ENCODE data around the gene SERBP1.
"Not testable (repeated sequence)": the region's sequence is repeated elsewhere in the genome, so short reads cannot be mapped to it uniquely, and the experiment has no call there.

Gene SERBP1

DNA sequence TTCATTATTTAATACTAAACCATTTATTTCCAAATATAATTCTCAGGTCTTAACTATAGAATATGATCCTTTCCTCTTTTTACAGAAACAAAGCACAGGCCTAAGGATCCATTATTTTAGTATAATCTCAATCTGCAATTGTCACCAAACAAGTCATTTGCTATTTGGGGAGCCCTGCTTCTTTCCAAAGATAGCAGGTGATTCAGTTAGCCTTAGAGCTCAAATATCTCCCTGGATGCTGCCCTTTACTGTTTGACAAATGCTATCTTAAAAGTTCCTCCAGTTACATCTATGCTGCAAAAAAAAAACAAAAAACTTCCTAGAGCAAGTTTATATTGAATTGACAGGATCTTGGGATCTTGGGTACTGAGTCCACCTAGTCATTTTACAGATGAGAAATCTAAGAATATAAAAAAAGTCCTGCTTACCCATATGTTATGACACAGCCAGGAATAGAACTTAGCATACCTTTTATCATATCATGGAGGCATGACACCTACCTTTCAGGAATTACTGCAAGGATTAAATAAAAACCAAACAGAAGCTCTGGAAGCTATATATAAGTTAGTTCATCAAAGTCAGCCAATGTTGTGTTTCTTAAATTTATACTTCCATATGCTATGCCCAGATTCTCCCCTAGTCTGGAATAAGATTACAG, 9.2 kb downstream of the SERBP1 start:
- no peak for DNase-seq (ENCODE audit: extremely low read depth, low read depth)
- TF ChIP-seq, protein P1, sequence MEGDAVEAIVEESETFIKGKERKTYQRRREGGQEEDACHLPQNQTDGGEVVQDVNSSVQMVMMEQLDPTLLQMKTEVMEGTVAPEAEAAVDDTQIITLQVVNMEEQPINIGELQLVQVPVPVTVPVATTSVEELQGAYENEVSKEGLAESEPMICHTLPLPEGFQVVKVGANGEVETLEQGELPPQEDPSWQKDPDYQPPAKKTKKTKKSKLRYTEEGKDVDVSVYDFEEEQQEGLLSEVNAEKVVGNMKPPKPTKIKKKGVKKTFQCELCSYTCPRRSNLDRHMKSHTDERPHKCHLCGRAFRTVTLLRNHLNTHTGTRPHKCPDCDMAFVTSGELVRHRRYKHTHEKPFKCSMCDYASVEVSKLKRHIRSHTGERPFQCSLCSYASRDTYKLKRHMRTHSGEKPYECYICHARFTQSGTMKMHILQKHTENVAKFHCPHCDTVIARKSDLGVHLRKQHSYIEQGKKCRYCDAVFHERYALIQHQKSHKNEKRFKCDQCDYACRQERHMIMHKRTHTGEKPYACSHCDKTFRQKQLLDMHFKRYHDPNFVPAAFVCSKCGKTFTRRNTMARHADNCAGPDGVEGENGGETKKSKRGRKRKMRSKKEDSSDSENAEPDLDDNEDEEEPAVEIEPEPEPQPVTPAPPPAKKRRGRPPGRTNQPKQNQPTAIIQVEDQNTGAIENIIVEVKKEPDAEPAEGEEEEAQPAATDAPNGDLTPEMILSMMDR (IDR thresholded peaks at IDR 0.05; ENCODE audit: low read depth, low read length): no peak

DNA sequence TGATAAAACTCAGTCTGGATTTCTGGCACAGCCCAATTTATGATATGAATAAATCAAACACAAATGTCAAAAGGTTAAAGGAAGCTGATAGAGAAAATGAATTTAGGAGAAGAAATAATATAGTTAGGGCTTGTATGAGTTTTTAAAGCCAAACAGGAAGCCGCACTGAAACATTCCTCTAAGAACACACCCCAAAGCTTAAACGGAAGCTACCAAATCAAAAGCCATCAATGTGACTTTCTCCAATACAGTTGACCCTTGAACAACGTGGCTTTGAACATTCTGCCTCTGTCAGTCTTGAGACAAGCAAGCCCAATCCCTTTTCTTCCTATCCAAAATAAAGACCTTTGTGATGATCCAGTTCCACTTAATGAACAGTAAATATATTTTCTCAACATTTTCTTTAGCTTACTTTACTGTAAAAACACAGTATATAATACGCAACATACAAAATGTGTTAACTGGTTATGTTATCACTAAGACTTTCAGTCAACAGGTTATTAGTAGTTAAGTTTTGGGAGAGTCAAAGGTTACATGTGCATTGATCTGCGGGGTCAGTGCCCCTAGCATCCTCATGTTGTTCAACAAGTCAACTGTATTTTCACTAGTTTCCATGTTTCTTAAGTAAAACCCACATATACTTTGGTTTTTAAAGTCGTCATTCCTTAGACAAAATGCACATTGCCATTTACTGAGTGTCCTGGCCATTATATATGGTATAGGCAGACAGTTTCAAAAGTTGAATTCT, 11.2 kb downstream of the SERBP1 start:
- TF ChIP-seq, protein P1 (IDR thresholded peaks at IDR 0.05; ENCODE audit: low read depth, low read length): no peak

DNA sequence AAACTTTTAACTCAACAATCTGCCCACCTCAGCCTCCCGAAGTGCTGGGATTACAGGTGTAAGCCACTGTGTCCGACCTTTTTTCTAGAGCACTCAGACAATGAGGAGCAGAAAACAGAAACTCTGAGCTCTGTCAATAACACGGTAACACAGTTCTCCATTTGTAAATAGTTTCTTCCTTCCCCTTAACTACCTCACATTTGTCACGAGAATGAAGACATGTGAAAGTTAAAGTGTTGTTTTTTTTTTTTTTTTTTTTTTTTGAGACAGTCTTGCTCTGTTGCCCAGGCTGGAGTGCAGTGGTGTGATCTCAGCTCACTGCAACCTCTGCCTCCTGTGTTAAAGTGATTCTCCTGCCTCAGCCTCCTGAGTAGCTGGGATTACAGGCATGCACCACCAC, 12.5 kb downstream of the SERBP1 start:
- DNase-seq (ENCODE audit: extremely low read depth, low read depth): not testable (repeated sequence)

More for the DNA sequence above, 11.2 kb downstream of the SERBP1 start:
- no peak for DNase-seq (ENCODE audit: extremely low read depth, low read depth)

DNA sequence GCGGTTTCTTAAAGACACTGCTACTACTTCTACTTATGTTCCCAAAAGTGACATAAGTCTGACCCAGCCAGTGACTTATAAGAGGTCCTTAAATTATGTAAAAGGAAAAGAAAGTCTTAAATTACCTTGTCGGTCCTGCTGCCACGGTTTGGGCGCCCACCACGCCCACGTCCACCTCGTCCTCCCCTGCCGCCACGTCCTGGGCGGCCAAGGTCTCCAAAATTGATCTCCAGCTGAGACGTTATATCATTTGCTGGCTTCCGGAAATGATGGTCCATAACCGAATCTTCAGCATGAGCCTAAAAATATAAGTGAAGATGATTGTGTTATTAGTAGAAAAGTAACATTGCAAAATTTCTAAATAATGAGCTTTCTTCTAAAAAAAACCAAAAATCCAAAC, 15.2 kb downstream of the SERBP1 start:
- TF ChIP-seq, protein P1 (IDR thresholded peaks at IDR 0.05; ENCODE audit: low read depth, low read length): no peak
- DNase-seq (ENCODE audit: extremely low read depth, low read depth): no peak

DNA sequence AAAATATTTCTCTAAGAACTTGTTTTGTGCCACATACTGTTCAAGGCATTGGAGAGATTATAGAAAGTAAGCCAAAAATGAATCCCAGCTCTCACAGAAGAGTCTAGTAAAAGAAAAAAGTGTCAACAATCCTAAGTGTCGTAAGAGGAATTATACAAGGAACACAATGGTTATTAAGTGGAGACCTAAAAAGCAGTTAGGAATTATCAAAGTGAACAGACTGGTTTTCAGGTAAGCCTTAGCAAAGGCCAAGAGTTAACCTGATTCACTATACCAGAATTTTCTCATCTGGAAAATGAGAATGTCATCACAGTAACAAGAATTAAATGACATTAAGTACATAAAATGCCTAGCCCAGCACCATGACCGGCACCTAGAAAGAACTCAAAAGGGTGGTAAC, 15.6 kb downstream of the SERBP1 start:
- no peak for DNase-seq (ENCODE audit: extremely low read depth, low read depth)

DNA sequence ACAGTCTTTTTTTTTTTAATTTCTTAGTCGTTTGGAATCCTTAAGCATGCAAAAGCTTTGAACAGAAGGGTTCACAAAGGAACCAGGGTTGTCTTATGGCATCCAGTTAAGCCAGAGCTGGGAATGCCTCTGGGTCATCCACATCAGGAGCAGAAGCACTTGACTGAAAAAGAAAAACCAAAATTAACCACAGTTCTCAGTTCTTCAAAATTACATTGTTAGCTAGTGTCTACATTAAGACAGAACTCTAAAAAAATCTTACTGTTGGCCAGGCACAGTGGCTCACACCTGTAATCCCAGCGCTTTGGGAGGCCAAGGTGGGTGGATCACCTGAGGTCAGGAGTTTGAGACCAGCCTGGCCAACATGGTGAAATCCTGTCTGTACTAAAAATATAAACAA, 17.1 kb downstream of the SERBP1 start:
- DNase-seq (ENCODE audit: extremely low read depth, low read depth): not testable (repeated sequence)

More for the DNA sequence above, 15.6 kb downstream of the SERBP1 start:
- TF ChIP-seq, protein P1 (IDR thresholded peaks at IDR 0.05; ENCODE audit: low read depth, low read length): no peak

DNA sequence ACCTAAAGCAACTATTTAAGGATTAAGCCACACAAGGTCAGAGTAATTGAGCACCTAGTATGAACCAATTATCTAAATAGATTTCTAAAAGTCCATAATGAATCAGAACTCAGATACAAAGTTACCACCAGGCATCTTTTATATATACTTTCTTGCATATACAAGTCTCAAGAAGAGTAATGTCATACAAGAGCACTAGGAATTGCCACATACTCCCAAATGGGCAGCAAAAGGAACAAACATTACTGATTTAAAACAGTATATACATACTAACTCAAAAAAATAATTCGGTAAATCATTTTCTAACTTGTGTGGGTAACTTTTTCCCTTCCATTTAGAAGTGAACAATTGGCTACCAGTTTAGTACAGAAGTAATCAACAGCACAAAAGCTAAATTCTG, 22.1 kb downstream of the SERBP1 start:
- DNase-seq (ENCODE audit: extremely low read depth, low read depth): no peak
- TF ChIP-seq, protein P1 (IDR thresholded peaks at IDR 0.05; ENCODE audit: low read depth, low read length): no peak

DNA sequence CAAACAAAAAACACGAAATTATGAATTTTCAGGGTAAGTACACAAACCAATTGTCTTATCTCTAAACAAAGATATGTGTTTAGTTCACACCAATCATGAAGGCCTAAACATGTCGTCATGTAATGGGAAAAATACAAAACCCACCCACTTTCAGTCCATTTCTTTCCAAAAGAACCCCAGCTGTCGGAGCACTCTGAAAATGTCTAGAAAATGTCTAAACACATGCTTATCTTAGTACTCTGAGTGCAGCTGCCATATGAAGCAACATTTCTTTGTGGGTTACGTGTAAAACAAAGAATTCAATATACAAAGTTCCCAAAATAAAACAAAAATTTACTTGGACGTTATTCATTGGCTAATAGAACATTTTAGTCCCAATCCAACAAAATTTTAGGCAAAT, 22.7 kb downstream of the SERBP1 start:
- TF ChIP-seq, protein P1 (IDR thresholded peaks at IDR 0.05; ENCODE audit: low read depth, low read length): no peak
- no peak for DNase-seq (ENCODE audit: extremely low read depth, low read depth)
